Right lung (tissue), 5 donors: Measurements from ENCODE around the gene TNFRSF13B. TPM values are rescaled to one million over a fixed set of nuclear protein-coding genes. Genes with fewer than 3 reads are reported as not detected.
"Not testable (repeated sequence)": the region's sequence is repeated elsewhere in the genome, so short reads cannot be mapped to it uniquely, and the experiment has no call there.

Experiments used
- DNase-seq, 2 donors: peaks; one replicate each; pipeline ENCODE4 v3.0.0-alpha.2; 2013
- polyA plus RNA-seq, 5 donors: library from polyadenylated mRNA; unstranded; fragments of 120-200 nt; gene quantifications; one replicate each; pipeline versions ENCODE4 v1.2.1 to v1.2.3, GENCODE V29; 2013; ENCODE audit warnings: inconsistent platforms in 1 of 5, low replicate concordance in 1 of 5; ENCODE audit not compliant: insufficient read length in 5 of 5, insufficient read depth in 1 of 5

The TNFRSF13B gene
- polyA plus RNA-seq, 5 donors: 0.12 TPM; not detected in 4

DNA sequence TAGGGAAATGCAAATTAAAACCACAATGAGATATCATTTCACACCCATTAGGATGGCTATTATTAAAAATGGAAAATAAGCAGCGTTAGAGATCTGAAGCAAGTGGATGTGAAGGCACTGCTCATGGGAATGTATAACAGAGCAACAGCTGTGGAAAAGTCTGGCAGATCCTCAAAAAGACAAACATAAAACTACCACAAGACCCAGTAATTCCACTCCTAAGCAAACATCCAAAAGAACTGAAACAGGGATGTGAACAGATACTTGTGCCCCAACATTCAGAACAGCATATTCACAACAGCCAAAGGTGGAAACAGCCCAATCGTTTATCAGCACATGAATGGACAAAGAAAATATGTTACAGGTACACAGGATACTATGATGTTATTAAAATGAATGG is 10.9 kb downstream of the TNFRSF13B start:
- DNase-seq: not testable (repeated sequence)

DNA sequence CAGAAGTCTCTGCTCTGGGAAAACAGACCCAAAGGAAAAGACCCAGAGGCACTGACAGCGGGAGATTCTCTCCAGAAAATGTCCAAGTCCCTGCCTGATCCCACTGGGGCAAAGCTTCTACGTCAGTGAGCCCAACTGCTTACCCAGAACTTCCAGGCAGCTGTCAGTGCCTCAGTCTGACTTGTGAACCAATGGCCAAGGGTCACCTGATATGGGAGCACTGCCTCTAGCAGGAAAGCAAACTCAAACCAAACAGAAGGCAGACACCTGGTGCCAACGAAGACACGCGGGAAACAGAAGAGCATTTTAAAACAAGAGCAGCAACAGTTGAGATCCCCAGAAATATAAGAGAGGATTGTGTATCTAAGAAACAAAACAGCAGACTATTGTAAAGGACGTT is 16.9 kb downstream of the TNFRSF13B start:
- DNase-seq: not testable (repeated sequence)

DNA sequence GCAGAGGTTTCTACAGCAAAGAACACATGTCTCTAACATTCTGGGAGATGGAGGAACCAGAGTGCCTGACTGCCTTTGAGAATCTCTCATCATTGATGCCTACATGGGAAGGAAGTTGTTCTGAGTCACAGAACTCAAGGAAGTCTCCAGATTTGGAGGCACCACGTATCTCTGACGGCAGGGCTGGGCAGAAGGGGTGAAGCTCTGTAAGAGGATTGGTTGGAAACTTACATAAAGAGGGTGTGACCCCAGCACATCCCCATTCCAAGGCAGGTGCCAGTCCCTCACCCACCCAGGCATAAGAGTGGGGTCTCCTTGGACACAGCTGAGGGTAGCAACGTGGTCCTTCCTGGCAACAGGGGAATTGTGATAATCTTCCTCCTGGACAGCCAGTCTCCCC is 17.4 kb downstream of the TNFRSF13B start:
- no peak for DNase-seq

DNA sequence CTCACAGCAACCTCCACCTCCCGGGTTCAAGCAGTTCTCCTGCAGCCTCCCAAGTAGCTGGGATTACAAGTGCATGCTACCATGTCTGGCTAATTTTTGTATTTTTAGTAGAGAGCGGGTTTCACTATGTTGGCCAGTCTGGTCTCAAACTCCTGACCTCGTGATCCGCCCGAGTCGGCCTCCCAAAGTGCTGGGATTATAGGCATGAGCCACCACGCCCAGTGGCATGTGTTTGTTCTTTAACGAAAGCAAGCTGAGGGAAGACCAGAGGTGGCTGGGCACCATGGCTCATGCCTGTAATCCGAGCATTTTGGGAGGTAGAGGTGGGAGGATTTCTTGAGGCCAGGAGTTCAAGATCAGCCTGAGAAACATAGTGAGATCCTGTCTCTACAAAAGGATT is 18.1 kb downstream of the TNFRSF13B start:
- no peak for DNase-seq

DNA sequence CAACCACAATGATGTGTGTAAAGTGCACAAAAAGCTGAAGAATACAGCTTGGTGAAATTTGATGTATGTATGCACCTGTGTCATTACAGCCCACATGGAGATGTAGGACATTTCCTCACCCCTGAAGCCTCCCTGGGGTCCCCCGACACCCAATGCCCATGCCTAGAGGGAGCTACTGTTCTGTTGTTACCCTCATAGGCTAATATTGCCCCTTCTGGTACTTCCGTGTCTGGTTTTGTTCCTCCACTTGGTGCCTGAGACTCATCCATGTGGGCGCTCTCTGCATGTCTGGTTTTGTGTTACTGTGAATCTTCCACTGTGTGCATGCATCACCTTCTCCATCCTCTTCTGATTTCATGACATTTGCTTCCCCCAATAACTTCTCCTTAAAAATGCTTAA is 18.6 kb downstream of the TNFRSF13B start:
- no peak for DNase-seq

DNA sequence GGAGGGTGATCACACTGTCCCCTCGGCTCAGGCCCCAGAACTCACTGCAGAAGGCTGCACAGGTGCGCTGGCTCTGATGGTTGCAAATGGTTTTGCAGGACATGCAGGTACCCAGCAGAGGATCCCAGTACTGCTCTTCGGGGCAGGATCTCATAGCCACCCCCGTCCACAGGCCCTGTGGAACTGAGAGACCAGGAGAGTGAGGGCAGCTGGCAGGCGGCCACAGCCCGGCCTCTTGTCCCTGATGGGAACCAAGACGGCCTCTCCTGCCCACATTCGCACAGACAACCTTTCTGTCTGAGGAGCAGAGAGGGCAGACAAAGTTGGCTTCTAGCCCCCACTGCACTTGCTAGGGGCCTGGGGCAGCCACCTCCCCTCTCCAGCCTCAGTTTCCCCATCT is 19.5 kb downstream of the TNFRSF13B start:
- DNase-seq: no peak

DNA sequence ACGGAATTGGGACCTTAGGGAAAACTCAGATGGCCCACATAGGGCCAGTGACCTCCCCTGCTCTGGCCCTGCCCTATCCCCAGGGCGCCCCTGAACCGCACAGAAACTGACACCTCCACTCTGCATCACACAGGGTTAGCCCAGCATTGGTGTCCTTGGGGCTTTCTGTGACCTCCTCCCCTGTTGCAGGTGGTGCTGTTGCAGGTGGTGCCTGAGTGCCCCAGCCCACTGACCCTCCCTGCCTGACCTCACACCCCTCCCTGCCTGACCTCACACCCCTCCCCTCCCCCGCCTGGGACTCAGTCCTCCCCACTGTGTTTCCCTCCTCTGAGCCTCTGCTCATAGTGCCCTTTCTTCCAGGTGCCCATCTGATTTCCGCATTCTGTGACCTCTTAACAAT is 21.4 kb downstream of the TNFRSF13B start:
- no peak for DNase-seq

DNA sequence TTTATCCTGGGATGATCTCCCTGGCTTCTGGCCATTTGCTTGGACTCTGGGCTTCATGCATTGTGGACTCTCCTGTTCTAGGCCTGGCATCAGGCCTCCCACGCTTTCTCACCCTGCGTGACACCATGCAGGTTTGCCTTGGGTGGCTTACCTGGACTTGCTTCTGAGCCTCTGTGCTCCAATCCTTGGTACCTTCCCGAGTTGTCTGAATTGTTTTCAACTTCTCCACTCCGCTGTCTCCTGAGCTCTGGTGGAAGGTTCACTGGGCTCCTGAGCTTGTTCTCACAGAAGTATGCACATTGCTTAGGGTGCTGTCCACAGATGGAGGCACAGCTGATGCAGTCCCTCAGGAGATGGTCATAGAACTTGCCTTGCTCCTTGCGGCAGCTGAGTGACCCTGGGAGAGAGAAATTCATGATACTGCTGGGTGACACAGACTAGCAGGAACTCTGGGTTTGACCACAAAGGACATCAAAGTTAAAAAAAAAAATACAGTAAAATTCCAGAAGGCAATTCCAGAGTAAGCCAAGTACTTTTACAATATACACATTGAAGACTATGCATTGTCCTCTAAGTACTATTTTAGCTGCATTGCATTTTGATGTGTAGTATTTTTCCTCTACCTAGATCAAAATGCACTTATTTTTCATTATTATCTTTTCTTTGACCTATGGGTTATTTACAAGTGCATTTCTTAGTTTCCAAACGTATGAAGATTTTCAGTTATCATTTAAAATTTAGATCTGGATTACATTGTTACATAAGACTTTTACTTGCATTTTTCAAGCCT is 23.1 kb downstream of the TNFRSF13B start:
- DNase-seq: no peak

DNA sequence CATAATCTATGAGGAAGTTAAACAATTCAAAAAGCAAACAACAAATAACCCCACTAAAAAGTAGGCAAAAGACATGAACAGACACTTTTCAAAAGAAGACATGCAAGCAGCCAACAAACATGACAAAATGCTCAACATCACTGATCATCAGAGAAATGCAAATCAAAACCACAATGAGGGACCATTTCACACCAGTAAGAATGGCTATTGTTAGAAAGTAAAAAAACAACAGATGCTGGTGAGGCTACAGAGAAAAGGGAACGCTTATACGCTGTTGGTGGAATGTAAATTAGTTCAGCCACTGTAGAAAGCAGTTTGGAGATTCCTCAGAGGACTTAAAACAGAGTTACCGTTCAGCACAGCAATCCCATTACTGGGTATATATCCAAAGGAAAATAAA is 24.4 kb downstream of the TNFRSF13B start:
- no peak for DNase-seq

DNA sequence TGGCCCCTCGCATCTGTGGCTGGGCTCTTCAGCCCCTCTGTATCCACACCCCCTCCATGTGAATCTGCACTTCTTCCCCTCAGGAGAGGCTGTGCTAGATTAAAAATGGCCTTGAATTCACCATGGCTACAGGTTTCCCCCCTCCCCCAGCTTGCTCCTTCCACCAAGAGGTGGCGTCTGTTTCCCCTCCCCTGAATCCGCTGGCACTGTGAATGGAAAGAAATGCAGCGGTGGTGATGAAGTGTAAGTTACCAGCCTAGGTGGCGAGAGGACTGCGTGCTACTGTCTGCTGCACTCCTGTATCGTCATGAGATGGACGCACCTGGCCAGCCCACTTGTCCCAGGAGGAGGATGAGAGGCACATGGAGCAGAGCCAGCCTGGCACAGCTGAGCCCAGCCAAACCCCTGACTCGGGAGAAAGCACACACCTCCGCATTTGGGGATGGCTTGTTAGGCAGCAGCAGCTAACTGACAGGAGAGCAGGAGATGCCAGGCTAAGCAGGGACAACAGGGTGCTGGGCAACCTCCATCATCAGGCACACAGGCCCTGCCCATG is 26.2 kb downstream of the TNFRSF13B start:
- no peak for DNase-seq

DNA sequence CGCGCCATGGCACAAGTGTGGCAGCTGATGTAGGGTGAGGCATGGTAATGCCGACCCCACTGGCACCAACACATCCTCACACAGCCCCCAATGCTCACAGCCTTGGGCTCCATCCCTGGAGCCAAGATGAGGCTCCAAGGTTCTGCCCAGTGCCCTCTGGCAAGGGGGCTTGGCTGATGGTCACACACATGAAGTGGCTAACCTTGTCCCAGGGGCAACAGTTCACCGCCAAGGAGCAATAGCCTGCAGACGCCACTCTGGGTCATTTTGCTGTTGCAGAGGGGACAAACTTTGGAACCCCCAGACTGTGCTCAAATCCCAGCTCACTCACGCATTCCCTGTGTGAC is 26.8 kb downstream of the TNFRSF13B start:
- DNase-seq: no peak

DNA sequence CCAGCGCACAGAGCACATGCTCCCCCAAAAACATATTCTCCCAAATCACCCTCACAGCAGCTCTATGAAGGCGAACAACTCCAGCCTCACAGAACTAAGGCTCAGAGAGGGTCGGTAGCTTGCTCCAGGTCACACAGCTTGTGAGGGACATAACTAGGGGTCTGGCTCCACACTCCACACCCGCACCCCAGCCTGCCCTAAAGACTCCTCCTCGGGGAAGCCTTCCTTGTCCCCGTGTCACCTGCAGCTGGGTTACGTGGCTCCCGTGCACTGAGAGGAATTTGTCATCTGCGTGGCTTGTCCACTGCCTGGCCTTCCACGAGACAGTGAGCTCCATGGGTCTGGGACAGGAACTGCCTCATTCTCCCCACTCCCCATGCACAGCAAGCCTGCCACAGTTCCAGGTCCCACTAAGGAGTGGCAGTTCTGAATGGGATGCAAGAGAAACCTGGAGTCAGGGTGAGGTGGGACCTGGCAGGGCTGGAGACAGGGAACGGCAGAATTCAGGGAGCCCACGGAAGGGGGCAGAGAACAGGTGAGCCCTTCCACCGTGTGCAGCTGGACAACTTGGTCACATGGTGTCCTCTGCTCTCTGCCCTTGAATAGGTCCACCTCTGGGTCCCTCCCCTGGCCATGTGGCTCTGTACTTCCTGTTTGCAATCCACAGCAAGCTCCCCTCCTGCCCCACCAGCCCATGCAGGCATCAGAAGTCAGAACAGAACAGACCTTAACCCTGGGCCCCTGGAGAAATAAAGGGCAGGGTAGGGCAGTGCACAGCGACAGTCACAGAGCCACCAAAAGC is 27.4 kb downstream of the TNFRSF13B start:
- DNase-seq: no peak

DNA sequence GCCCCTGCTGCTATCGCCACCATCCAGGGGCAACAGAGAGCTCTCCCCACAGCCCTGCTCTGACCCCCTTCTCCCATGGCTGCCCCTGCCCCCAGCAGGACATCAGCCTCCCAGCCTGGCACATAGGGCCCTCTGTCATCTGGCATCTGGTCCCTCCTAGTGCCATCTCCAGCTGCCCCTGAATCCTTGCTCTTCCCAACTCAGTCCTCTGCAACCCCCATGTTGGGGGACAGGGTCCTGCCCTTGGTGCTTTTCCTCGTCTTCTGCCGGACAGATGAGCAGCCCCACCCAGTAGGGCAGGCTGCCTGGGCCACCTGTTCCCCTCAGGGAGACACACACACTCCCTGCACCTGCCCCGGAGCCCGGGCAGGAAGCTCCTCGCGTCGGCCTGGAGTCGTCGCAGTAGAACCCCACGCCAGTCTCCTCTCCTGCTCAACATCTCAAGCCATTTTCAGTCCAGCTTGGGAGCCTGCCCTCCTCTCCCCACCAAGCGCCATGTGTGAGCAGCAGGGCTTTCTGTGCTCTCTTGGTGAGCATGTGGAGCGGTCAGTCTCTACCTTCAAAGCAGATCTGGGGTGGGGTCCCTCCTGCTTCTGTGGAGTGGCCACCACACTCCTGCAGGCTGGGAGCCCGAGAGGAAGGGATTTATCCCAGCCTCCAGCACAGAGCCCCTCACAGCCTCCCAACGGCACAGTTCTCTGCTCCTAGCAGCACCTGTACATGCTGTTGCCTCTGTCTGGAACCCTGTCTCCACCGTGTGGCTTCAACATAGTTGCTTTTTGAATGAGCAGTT is 28.2 kb downstream of the TNFRSF13B start:
- no peak for DNase-seq

DNA sequence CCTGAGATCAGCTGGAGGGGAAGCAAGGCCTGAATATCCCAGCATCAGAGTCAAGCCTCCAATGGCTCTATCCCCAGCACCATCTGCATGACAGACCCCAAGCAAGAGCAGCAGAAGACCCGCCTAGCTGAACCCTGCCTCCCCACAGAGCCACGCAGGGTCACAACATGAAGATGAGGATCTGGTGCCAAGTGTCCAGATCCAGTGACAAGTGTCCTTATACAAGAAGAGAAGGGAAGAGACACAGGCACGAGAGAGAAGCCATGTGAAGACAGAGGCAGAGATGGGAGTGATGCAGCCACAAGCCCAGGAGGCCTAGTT is 28.9 kb downstream of the TNFRSF13B start:
- DNase-seq: no peak

DNA sequence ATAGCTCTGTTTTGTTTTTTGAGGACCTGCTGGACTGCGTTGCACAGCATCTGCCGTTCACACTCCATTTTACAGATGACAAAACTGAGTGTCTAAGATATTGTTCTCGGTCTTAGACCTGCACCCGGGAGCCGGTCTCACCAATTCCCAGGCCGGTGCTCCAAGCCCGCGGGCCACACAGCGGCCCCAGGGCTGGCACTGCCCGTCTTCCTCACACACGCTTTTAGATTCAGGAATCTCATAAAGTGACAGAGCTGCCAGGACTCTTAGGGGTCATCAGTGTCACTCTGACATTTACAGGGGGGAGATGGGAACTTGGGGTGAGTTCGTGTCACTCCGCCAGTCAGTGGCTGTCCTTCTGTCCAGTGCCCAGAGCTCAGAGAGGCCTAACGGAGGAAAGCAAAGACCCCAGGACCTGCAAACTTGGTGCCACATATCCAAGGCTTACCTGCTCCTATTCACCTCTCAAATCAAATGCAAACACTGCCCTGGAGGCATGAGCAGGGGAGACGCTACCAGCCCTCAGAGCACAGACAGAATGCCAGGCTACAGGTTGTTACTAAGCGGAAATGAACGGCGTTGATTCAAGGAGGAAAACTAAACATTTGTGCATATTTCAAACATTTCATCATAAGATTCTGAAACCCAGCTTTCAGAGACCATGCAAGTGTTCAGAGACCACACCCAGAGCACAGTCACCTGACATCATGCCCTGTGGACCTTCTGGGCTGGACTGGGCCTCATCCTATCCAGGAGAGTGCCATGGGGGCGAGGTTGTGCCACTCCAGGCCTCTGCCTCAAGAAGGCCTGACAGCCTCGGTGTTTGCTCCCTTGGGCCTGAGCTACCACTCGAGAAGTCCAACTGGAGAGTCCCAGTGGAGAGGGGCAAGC is 29.5 kb downstream of the TNFRSF13B start:
- peak in 1 of 2 donors; percentile 20 for DNase-seq

DNA sequence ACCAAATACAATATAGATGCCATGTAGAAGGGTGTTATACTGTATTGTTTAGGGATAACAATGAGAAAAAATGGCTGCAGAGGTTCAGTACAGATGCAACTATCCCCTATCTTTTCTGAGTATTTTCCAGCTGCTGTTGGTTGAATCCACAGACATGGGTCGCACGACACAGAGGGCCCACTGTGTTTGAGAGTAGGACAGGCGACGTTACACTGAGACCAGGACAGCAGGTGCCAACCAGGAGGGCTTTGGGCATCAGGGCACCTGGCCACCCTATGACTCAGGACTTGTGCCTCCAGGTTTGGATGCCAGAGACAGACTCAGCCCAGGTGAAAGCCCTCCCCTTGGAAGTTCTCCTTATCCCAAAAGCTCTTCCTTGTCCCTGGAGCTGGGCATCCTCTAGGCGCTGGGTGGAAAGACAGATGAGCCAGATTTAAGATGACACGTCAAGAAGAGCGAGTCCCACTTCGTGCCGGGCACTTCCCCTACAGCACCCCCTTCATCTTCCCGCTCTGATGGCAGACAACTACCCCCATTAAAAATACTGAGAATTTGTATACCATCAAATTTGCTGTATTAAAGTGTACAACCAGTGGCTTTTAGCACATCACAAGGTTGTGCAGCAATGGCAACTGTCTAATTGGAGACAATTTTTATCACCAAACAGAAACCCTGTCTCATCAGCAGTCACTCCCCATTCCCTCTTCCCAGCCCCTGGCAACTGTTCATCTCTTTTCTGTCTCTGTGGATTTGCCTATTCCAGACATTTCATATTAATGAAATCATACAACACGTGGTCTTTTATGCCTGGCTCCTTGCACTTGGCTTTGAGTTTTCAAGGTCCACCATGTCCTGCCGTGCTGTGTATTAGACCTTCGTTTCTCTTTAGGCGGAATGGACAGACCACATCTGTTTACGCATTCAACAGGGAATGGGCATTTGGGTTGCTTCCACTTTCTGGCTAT is 30.6 kb downstream of the TNFRSF13B start:
- no peak for DNase-seq

DNA sequence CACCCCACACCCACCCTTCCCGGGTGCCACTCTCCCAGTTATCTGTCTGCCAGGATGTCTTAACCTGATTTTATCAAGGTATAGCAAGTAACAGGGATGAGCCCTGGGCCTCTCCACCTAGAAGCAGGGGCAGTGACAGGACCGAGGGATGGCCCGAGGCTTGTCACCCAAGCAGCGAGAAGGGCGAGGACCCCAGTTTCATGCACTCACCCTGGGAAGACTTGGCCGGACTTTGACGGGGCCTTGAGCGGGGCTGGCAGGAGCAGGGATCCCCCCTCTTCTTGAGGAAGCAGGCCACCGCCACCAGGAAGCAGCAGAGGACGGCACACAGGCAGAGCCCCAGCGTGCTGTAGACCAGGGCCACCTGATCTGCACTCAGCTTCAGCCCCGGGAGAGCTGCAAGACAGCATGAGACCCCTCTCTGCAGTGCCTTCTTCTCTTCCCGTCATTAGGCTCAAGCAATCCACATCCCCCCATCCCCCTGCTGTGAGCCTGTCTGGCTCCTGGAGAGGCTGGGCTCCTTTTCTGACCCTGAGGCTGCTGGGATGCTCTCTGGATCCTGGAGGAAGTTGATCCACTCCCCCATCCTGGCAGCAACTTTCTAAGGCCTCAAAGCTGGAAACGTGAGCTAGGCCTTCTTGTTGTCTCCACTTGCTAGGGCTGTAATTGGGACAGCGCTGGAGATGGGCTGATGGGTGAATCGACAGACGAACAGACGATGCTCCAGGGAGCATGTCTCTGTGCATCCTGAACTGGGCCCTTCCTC is 31.6 kb downstream of the TNFRSF13B start:
- no peak for DNase-seq

DNA sequence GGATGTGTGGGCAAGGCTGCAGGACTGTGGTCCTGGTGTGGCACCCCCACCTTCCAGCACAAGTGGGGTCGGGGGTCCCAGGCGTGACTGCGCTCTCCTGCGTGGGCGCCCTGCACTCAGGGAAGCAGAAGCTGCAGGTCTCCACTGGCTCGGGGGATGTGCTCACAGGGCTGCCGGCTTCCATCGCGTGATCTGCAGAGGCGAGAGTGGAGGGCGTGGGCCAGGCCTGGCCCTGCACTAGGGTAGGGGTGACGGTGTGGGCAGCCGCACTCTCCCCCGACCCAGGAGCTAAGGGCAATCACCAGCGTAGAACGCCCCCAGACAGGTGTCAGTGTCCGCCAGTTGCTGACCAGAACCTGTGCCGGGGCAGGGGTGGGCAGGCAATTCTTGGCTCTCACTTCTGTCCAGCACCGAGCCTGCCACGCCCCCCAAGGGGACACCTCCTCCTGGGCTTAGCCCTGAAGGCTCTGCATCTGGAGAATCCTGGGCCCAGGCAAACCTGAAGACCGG is 32.3 kb downstream of the TNFRSF13B start:
- DNase-seq: no peak

DNA sequence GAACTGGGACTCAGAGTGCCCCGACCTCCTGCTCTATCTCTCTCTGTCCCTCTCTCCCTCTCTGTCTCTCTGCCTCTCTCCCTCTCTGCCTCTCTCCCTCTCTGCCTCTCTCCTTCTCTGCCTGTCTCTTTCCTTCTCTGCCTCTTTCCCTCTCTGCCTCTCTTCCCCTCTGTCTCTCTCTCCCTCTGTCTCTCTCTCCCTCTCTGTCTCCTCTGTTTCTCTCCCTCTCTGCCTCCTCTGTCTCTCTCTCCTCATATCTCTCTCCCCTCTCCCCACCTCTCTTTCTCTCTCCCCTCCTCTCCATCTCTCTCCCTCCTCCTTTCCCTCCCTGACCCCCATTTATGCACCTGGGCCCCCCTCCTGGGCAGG is 32.7 kb downstream of the TNFRSF13B start:
- DNase-seq: no peak
